Neural cell (in vitro differentiated cells): ENCODE results near the gene PTPRN2. TPM values are rescaled to one million over a fixed set of nuclear protein-coding genes. Genes with fewer than 3 reads are reported as not detected.

Source experiments
- H2AFZ ChIP-seq: fragments of 200-600, 300-800 bp; sonication (generic), shearing (Covaris generic); 2 replicates; pipeline ENCODE4 v1.6.0; 2014; ENCODE audit warnings: low read depth, mild to moderate bottlenecking, antibody characterized with exemption, low read length, moderate library complexity
- H3F3A ChIP-seq: fragments of 200-600 bp; shearing (Covaris generic); 2 replicates; pipeline ENCODE4 v1.6.1; 2016; ENCODE audit warnings: mild to moderate bottlenecking, moderate library complexity, mixed read lengths, antibody characterized with exemption, low read length; ENCODE audit not compliant: insufficient read depth, poor library complexity, severe bottlenecking
- H3K27ac ChIP-seq: fragments of 200-600, 300-800 bp; sonication (generic), shearing (Covaris generic); 2 replicates; pipeline ENCODE4 v1.5.1; 2014; ENCODE audit warnings: mild to moderate bottlenecking, low read length, moderate library complexity
- H3K27me3 ChIP-seq: fragments of 300-800, 200-600 bp; sonication (generic), shearing (Covaris generic); 2 replicates; pipeline ENCODE4 v1.6.0; 2014; ENCODE audit warnings: mild to moderate bottlenecking, low read depth, low read length, moderate library complexity; ENCODE audit not compliant: insufficient read depth
- H3K36me3 ChIP-seq: fragments of 300-800, 200-600 bp; sonication (generic), shearing (Covaris generic); 2 replicates; pipeline ENCODE4 v1.5.1; 2014; ENCODE audit warnings: mild to moderate bottlenecking, antibody characterized with exemption, low read length, moderate library complexity; ENCODE audit not compliant: insufficient read depth
- H3K4me2 ChIP-seq: fragments of 300-800, 200-600 bp; sonication (generic), shearing (Covaris generic); 2 replicates; pipeline ENCODE4 v1.6.0; 2014; ENCODE audit warnings: mild to moderate bottlenecking, low read length
- H3K4me3 ChIP-seq: fragments of 300-800, 200-600 bp; sonication (generic), shearing (Covaris generic); 2 replicates; pipeline ENCODE4 v1.5.1; 2014; ENCODE audit warnings: mild to moderate bottlenecking, low read length, moderate library complexity
- H3K79me2 ChIP-seq: fragments of 200-600 bp; shearing (Covaris generic); replicated peaks from 2 replicates; pipeline ENCODE4 v1.6.0; 2014; ENCODE audit warnings: mild to moderate bottlenecking, low read length, moderate library complexity; ENCODE audit not compliant: insufficient read depth
- H3K9ac ChIP-seq: fragments of 300-800, 200-600 bp; sonication (generic), shearing (Covaris generic); 2 replicates; pipeline ENCODE4 v1.6.1; 2016; ENCODE audit warnings: mild to moderate bottlenecking, low read length, mixed read lengths
- H3K9me2 ChIP-seq: fragments of 200-600 bp; shearing (Covaris generic); 2 replicates; pipeline ENCODE4 v1.6.1; 2016; ENCODE audit warnings: mild to moderate bottlenecking, low read length, mixed read lengths; ENCODE audit not compliant: insufficient read depth
- H3K9me3 ChIP-seq: fragments of 200-600, 300-800 bp; sonication (generic), shearing (Covaris generic); 2 replicates; pipeline ENCODE4 v1.6.1; 2016; ENCODE audit warnings: mild to moderate bottlenecking, mixed run types, low read length, moderate library complexity, mixed read lengths
- H4K20me1 ChIP-seq: fragments of 200-600 bp; shearing (Covaris generic); 2 replicates; pipeline ENCODE4 v1.6.1; 2016; ENCODE audit warnings: mild to moderate bottlenecking, mixed run types; ENCODE audit not compliant: insufficient read depth
- CTCF ChIP-seq: fragments of 450-650 bp; IDR thresholded peaks from 2 replicates; pipeline ENCODE4 v1.5.1; 2014; ENCODE audit warnings: antibody characterized with exemption, mild to moderate bottlenecking, moderate library complexity; ENCODE audit not compliant: poor library complexity, severe bottlenecking
- EP300 ChIP-seq: fragments of 450-650 bp; conservative IDR thresholded peaks from 2 replicates; pipeline ENCODE4 v1.6.1; 2014; ENCODE audit warnings: antibody characterized with exemption, mild to moderate bottlenecking, moderate library complexity; ENCODE audit not compliant: poor library complexity, severe bottlenecking
- EZH2 ChIP-seq: fragments of 200-600, 300-800 bp; shearing (Covaris generic), sonication (generic); IDR thresholded peaks from 2 replicates; pipeline ENCODE4 v1.6.1; 2014; ENCODE audit warnings: antibody characterized with exemption, low read length, borderline replicate concordance, mild to moderate bottlenecking; ENCODE audit not compliant: insufficient read depth, poor library complexity, severe bottlenecking
- MXI1 ChIP-seq: fragments of 450-650 bp; conservative IDR thresholded peaks from 2 replicates; pipeline ENCODE4 v1.6.1; 2014; ENCODE audit warnings: antibody characterized with exemption, mild to moderate bottlenecking; ENCODE audit not compliant: poor library complexity, severe bottlenecking
- POLR2AphosphoS5 ChIP-seq: IDR thresholded peaks from 2 replicates; pipeline ENCODE4 v1.6.1; 2012
- RAD21 ChIP-seq: fragments of 450-650 bp; conservative IDR thresholded peaks from 2 replicates; pipeline ENCODE4 v1.6.1; 2014; ENCODE audit warnings: antibody characterized with exemption, mild to moderate bottlenecking, moderate library complexity
- REST ChIP-seq: IDR thresholded peaks from 2 replicates; pipeline ENCODE4 v1.6.1; 2012; ENCODE audit warnings: borderline replicate concordance
- SMC3 ChIP-seq: fragments of 450-650 bp; conservative IDR thresholded peaks from 2 replicates; pipeline ENCODE4 v1.6.1; 2014; ENCODE audit warnings: antibody characterized with exemption, mild to moderate bottlenecking, moderate library complexity; ENCODE audit not compliant: poor library complexity
- TAF1 ChIP-seq: IDR thresholded peaks from 2 replicates; pipeline ENCODE4 v1.6.1; 2012; ENCODE audit warnings: low read depth
- polyA plus RNA-seq: library from polyadenylated mRNA; depleted of rRNA; stranded (reverse); fragments of >200 nt; gene quantifications from 2 replicates; pipeline ENCODE4 v1.2.3, GENCODE V29; 2014

PTPRN2 gene
- polyA plus RNA-seq, 1 donor from 2014 or later: 31.0 TPM

DNA sequence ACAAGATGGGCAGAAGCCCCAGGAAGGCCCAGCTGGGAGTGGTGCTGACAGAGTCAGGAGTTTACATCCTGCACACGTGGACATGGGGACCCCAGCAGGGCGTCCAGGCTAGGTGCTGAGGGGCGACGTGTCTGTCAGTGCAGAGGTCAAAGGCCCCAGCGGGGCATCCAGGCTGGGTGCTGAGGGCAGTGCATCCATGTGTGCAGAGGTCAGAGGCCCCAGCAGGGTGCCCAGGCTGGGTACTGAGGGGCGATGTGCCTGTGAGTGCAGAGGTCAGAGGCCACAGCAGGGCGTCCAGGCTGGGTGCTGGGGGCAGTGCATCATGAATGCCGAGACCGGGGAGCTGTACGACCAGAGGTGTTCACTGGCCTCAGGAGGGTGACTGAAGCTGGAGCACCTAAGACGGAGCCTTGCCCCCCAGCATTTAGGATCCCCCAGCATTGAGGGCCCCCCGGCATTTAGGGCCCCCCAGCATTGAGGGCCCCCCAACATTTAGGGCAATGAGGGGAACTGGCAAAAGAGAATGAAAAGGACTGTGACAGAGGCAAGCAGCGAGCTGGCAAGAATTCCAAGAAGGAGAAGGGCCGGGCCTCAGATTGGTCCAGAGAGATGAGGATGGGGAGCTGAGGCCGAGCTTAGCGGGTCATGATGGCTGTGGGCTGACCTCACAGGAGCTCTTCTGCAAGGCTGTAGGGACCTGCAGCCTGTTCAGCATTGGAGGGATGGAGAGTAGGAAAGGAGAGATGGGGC lies 474.9 kb downstream of the PTPRN2 start:
- no peak overlapping the region for H3K27ac ChIP-seq
- H3K79me2 ChIP-seq: no peaks in the 10 kb centered on the region
- H3K4me3 ChIP-seq: no peak overlapping the region
- H3K4me2 ChIP-seq: no peak overlapping the region
- H3K9me3 ChIP-seq: peaks cover 7% of the 10 kb centered on the region
- H3K27me3 ChIP-seq: no peaks in the 10 kb centered on the region
- no peaks in the 10 kb centered on the region for H3K9me2 ChIP-seq
- no peak overlapping the region for H2AFZ ChIP-seq
- H4K20me1 ChIP-seq: no peaks in the 10 kb centered on the region
- H3F3A ChIP-seq: no peaks in the 10 kb centered on the region
- TF ChIP-seq POLR2AphosphoS5: no peak
- TF ChIP-seq CTCF: no peak
- no peak for TF ChIP-seq SMC3
- no peak for TF ChIP-seq MXI1
- no peak for TF ChIP-seq EP300
- no peak for TF ChIP-seq RAD21
- no peak for TF ChIP-seq EZH2
- TF ChIP-seq REST: no peak
- TF ChIP-seq TAF1: no peak
- H3K36me3 ChIP-seq: peaks cover 10% of the 10 kb centered on the region
- H3K9ac ChIP-seq: no peak overlapping the region

GRCh38 chr7:158111906-158112570 lies 475.6 kb downstream of the PTPRN2 start:
- Histone ChIP-seq H3K27me3 (no peaks in the 10 kb centered on the region), H3K27ac (no peak overlapping the region), H3K9me3 (peaks cover 7% of the 10 kb centered on the region), H3K36me3 (peaks cover 10% of the 10 kb centered on the region), H2AFZ (no peak overlapping the region), H4K20me1 (no peaks in the 10 kb centered on the region), H3K9me2 (no peaks in the 10 kb centered on the region), H3F3A (no peaks in the 10 kb centered on the region), H3K4me3 (no peak overlapping the region), H3K9ac (no peak overlapping the region), H3K4me2 (no peak overlapping the region), H3K79me2 (no peaks in the 10 kb centered on the region)
- TF ChIP-seq EZH2 (no peak), EP300 (no peak), TAF1 (no peak), RAD21 (no peak)
